OCI-LY1 (cell line): ENCODE data around the gene BZW1.

Experiments used
- H2AFZ ChIP-seq: fragments of 200-600 bp; sonication (generic), shearing (Covaris generic); 2 replicates; pipeline ENCODE4 v1.6.0; 2014; ENCODE audit warnings: antibody characterized with exemption, mild to moderate bottlenecking, low read length
- H3F3A ChIP-seq: fragments of 200-600 bp; sonication (generic), shearing (Covaris generic); 2 replicates; pipeline ENCODE4 v1.6.0; 2014; ENCODE audit warnings: mild to moderate bottlenecking, antibody characterized with exemption, low read length, moderate library complexity; ENCODE audit not compliant: insufficient read depth
- H3K27ac ChIP-seq: fragments of 200-600 bp; sonication (generic); 2 replicates; pipeline ENCODE4 v1.5.1; 2014; ENCODE audit warnings: low read length, mixed run types, mild to moderate bottlenecking, low read depth; ENCODE audit not compliant: poor library complexity, severe bottlenecking
- H3K27me3 ChIP-seq: fragments of 200-600 bp; sonication (generic); 2 replicates; pipeline ENCODE4 v1.6.0; 2014; ENCODE audit warnings: antibody characterized with exemption, mild to moderate bottlenecking, low read length, moderate library complexity; ENCODE audit not compliant: insufficient read depth
- H3K36me3 ChIP-seq: fragments of 200-600 bp; sonication (generic); 2 replicates; pipeline ENCODE4 v1.6.1; 2014; ENCODE audit warnings: mild to moderate bottlenecking, antibody characterized with exemption, low read length, moderate library complexity, mixed read lengths; ENCODE audit not compliant: insufficient read depth
- H3K4me1 ChIP-seq: fragments of 200-600 bp; sonication (generic); 2 replicates; pipeline ENCODE4 v1.5.1; 2014; ENCODE audit warnings: mild to moderate bottlenecking, low read length, moderate library complexity; ENCODE audit not compliant: insufficient read depth, severe bottlenecking
- H3K4me2 ChIP-seq: fragments of 200-600 bp; sonication (generic), shearing (Covaris generic); 2 replicates; pipeline ENCODE4 v1.6.1; 2014; ENCODE audit warnings: low read length
- H3K4me3 ChIP-seq: fragments of 200-600 bp; sonication (generic); 2 replicates; pipeline ENCODE4 v1.5.1; 2014; ENCODE audit warnings: low read length, low read depth, mild to moderate bottlenecking, mixed read lengths; ENCODE audit not compliant: poor library complexity, severe bottlenecking
- H3K79me2 ChIP-seq: fragments of 200-600 bp; shearing (Covaris generic); 2 replicates; pipeline ENCODE4 v1.6.1; 2016; ENCODE audit warnings: mixed run types, low read length, mixed read lengths; ENCODE audit not compliant: insufficient read depth
- H3K9ac ChIP-seq: fragments of 200-600 bp; sonication (generic), shearing (Covaris generic); 2 replicates; pipeline ENCODE4 v1.6.1; 2014; ENCODE audit warnings: mild to moderate bottlenecking, low read length, mixed read lengths
- H3K9me2 ChIP-seq: fragments of 200-600 bp; sonication (generic), shearing (Covaris generic); 2 replicates; pipeline ENCODE4 v1.6.1; 2014; ENCODE audit warnings: low read depth, mild to moderate bottlenecking, low read length, mixed read lengths
- H3K9me3 ChIP-seq: fragments of 200-600 bp; shearing (Covaris generic); 2 replicates; pipeline ENCODE4 v1.6.1; 2014; ENCODE audit warnings: low read length, mixed read lengths
- H4K20me1 ChIP-seq: fragments of 200-600 bp; sonication (generic), shearing (Covaris generic); 2 replicates; pipeline ENCODE4 v1.6.0; 2016; ENCODE audit warnings: mild to moderate bottlenecking, low read length; ENCODE audit not compliant: insufficient read depth
- EZH2 ChIP-seq: fragments of 200-600 bp; sonication (generic), shearing (Covaris generic); IDR thresholded peaks from 2 replicates; pipeline ENCODE4 v1.8.0; 2017; ENCODE audit warnings: borderline replicate concordance, mixed run types, mild to moderate bottlenecking, antibody characterized with exemption, low read length, moderate library complexity, mixed read lengths
- TF ChIP-seq, protein P1 (sequence below): fragments of 200-600 bp; sonication (generic), shearing (Covaris generic); IDR thresholded peaks from 2 replicates; pipeline ENCODE4 v1.5.1; 2017; ENCODE audit warnings: mild to moderate bottlenecking, antibody characterized with exemption, low read length, moderate library complexity, mixed read lengths

BZW1 gene

DNA sequence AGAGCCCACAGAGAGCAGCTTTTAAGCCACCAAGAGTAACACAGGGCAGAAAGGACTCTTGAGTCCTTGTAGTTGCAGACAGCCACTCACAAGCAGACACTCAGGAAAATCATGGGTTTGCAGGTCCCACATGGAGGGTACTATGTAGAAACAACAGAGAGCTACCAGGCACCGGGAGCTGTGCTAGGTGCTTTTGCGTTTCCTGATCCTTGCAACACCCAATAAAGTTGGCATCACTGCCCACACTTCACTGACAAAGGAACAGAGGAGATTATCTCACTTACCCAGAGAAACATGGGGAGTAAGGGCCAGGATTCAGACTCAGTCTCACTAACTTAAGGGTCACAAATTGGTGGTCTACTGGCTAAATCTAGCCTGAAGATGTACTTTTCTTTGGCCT is 32.5 kb upstream of the BZW1 start:
- Histone ChIP-seq H3F3A (no peaks in the 10 kb centered on the region), H4K20me1 (no peaks in the 10 kb centered on the region), H2AFZ (no peak overlapping the region), H3K79me2 (no peaks in the 10 kb centered on the region), H3K9me2 (no peaks in the 10 kb centered on the region), H3K36me3 (no peaks in the 10 kb centered on the region), H3K9me3 (no peaks in the 10 kb centered on the region), H3K27ac (no peak overlapping the region), H3K4me3 (no peak overlapping the region), H3K4me2 (no peak overlapping the region), H3K27me3 (no peaks in the 10 kb centered on the region), H3K4me1 (no peaks in the 10 kb centered on the region), H3K9ac (no peak overlapping the region)
- no peak for TF ChIP-seq EZH2
- TF ChIP-seq, protein P1, sequence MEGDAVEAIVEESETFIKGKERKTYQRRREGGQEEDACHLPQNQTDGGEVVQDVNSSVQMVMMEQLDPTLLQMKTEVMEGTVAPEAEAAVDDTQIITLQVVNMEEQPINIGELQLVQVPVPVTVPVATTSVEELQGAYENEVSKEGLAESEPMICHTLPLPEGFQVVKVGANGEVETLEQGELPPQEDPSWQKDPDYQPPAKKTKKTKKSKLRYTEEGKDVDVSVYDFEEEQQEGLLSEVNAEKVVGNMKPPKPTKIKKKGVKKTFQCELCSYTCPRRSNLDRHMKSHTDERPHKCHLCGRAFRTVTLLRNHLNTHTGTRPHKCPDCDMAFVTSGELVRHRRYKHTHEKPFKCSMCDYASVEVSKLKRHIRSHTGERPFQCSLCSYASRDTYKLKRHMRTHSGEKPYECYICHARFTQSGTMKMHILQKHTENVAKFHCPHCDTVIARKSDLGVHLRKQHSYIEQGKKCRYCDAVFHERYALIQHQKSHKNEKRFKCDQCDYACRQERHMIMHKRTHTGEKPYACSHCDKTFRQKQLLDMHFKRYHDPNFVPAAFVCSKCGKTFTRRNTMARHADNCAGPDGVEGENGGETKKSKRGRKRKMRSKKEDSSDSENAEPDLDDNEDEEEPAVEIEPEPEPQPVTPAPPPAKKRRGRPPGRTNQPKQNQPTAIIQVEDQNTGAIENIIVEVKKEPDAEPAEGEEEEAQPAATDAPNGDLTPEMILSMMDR, result no peak

DNA sequence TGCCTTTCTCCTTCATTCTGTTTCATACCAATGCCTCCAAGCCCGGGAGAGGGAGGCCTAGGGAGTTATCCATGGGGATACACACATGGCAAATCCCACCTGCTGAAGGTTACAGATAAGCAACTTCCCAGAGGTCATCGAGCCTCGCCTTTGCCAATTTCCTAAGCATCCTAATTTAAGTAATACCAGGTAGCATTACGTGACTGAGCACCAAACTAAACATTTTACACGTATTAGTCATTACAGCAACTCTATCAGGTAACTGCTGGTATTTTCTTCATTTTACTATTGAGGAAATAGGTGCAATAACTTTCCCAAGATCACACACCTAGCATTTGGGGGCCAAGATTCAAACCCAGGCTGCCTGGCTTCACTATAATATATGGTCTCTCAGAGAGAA is 30.1 kb upstream of the BZW1 start:
- Histone ChIP-seq H3K4me1 (no peaks in the 10 kb centered on the region), H4K20me1 (no peaks in the 10 kb centered on the region), H3K9me3 (no peaks in the 10 kb centered on the region), H3K9ac (no peak overlapping the region), H3K27ac (no peak overlapping the region), H3K4me2 (no peak overlapping the region), H3K4me3 (no peak overlapping the region), H3K79me2 (no peaks in the 10 kb centered on the region), H3F3A (no peaks in the 10 kb centered on the region), H3K9me2 (no peaks in the 10 kb centered on the region), H2AFZ (no peak overlapping the region), H3K27me3 (no peaks in the 10 kb centered on the region; the same call in 1 of the 2 replicates), H3K36me3 (no peaks in the 10 kb centered on the region)
- no peak for TF ChIP-seq EZH2

DNA sequence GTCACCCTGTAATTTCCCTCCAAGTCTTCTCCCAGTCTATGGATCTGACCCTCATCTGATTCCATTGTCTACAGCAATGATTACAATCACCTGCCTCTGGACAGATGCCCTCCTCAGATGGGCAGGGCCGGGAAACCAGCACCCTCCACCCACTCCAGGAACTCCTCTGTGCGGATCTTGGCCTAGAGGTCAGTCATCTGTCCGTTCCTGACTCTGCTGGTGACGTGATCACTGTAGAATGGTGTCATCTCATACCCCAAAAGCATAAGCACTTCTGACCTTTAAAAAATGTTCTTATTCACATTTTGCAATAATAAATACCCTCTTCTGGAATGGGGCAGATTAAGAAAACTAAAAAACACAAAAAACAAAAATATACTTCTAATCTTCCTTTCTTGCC is 29.5 kb upstream of the BZW1 start:
- Histone ChIP-seq H3K4me2 (no peak overlapping the region), H2AFZ (no peak overlapping the region), H3F3A (no peaks in the 10 kb centered on the region)

DNA sequence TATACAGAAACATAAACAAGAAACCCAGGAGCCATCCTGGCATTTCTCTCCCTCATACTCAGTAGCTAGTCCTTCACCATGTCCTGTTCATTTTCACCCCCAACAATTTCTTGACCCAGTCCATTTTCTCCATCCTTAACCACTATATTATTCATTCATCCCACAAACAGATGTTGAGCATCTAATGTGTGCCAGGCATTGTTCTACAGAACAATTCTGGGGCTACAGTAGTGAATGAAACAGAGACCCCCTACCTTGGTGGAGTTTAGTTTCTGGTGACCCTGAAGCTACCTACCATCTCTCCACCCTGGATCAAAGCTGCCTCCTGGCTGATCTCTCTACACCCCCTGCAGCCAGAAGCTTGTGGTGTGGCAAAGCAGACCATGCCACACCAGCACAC is 27.5 kb upstream of the BZW1 start:
- Histone ChIP-seq H3K4me3 (no peak overlapping the region), H2AFZ (no peak overlapping the region), H3K9me2 (no peaks in the 10 kb centered on the region), H3K36me3 (no peaks in the 10 kb centered on the region), H3K79me2 (no peaks in the 10 kb centered on the region), H3K27me3 (no peaks in the 10 kb centered on the region; the same call in 1 of the 2 replicates), H3K9me3 (no peaks in the 10 kb centered on the region), H3K9ac (no peak overlapping the region), H4K20me1 (no peaks in the 10 kb centered on the region), H3F3A (no peaks in the 10 kb centered on the region), H3K4me2 (no peak overlapping the region), H3K4me1 (no peaks in the 10 kb centered on the region), H3K27ac (no peak overlapping the region)
- TF ChIP-seq, protein P1, result no peak
- TF ChIP-seq EZH2, result no peak

More for the DNA sequence above, 29.5 kb upstream of the BZW1 start:
- Histone ChIP-seq H3K79me2 (no peaks in the 10 kb centered on the region), H3K27ac (no peak overlapping the region), H3K4me3 (no peak overlapping the region), H3K9ac (no peak overlapping the region), H3K9me2 (no peaks in the 10 kb centered on the region), H3K9me3 (no peaks in the 10 kb centered on the region), H3K36me3 (no peaks in the 10 kb centered on the region), H3K4me1 (no peaks in the 10 kb centered on the region), H3K27me3 (no peaks in the 10 kb centered on the region; the same call in 1 of the 2 replicates), H4K20me1 (no peaks in the 10 kb centered on the region)
- TF ChIP-seq, protein P1, result no peak
- no peak for TF ChIP-seq EZH2
